SU-DHL-6 (cell line): ENCODE results near the gene SH3RF2.

Experiments used
- CTCF ChIP-seq: fragments of 200-600 bp; sonication (generic); IDR thresholded peaks from one replicate; pipeline ENCODE4 v1.5.1; 2017; ENCODE audit warnings: antibody characterized with exemption, mild to moderate bottlenecking, low read length, moderate library complexity; ENCODE audit not compliant: insufficient read depth, poor library complexity, severe bottlenecking
- EZH2phosphoT487 ChIP-seq: fragments of 200-600 bp; sonication (generic), shearing (Covaris generic); conservative IDR thresholded peaks from 2 replicates; pipeline ENCODE4 v1.6.1; 2018; ENCODE audit warnings: mild to moderate bottlenecking, antibody characterized with exemption, low read length, moderate library complexity, mixed read lengths

GRCh38 chr5:145965804-145966203 lies 29.4 kb downstream of the SH3RF2 start:
- TF ChIP-seq CTCF: no peak
- no peak for TF ChIP-seq EZH2phosphoT487
